ENCODE measurements around the gene VSIR.

Gene VSIR

GRCh38 chr10:71773221-71773971, at the start of gene VSIR:
Gene VSIR (minus strand): TSS chr10:71773520. CDS start chr10:71773439, 81 bp downstream.
- peak within 1 kb of the TSS; percentile 89 for H3K9ac ChIP-seq (ENCODE audit: low read length)
- H3K4me1 ChIP-seq (ENCODE audit: control insufficient read depth, insufficient read depth, low read length) = peaks cover 67% of the 10 kb centered on the region
- H3K27me3 ChIP-seq (ENCODE audit: control insufficient read depth, insufficient read depth, low read length) = no peaks in the 10 kb centered on the region
- H3K36me3 ChIP-seq (ENCODE audit: control insufficient read depth, insufficient read depth, low read length) = no peaks in the 10 kb centered on the region
- H3K9me3 ChIP-seq (ENCODE audit: control insufficient read depth, low read length) = no peaks in the 10 kb centered on the region
- H3K4me3 ChIP-seq (ENCODE audit: low read length) = peak within 1 kb of the TSS; percentile 76

GRCh38 chr10:71821909-71822763, 48.8 kb upstream of the VSIR start:
- H3K9me3 ChIP-seq (ENCODE audit: control insufficient read depth, low read length) = no peaks in the 10 kb centered on the region
- H3K4me3 ChIP-seq (ENCODE audit: low read length) = no peak overlapping the region
- no peaks in the 10 kb centered on the region for H3K27me3 ChIP-seq (ENCODE audit: control insufficient read depth, insufficient read depth, low read length)
- H3K36me3 ChIP-seq (ENCODE audit: control insufficient read depth, insufficient read depth, low read length) = peaks cover 33% of the 10 kb centered on the region
- H3K4me1 ChIP-seq (ENCODE audit: control insufficient read depth, insufficient read depth, low read length) = no peaks in the 10 kb centered on the region
- no peak overlapping the region for H3K9ac ChIP-seq (ENCODE audit: low read length)

- H3K27me3 ChIP-seq (ENCODE audit: control insufficient read depth, insufficient read depth, low read length) = no peaks in the 10 kb centered on the region
- no peak overlapping the region for H3K4me3 ChIP-seq (ENCODE audit: low read length)
- H3K9ac ChIP-seq (ENCODE audit: low read length) = no peak overlapping the region
- no peaks in the 10 kb centered on the region for H3K4me1 ChIP-seq (ENCODE audit: control insufficient read depth, insufficient read depth, low read length)
- H3K36me3 ChIP-seq (ENCODE audit: control insufficient read depth, insufficient read depth, low read length) = peaks cover 25% of the 10 kb centered on the region
- no peaks in the 10 kb centered on the region for H3K9me3 ChIP-seq (ENCODE audit: control insufficient read depth, low read length)
Measured at GRCh38 chr10:71820966-71821365, 47.6 kb upstream of the VSIR start.

GRCh38 chr10:71819985-71820384, 46.7 kb upstream of the VSIR start:
- Histone ChIP-seq H3K4me3 (ENCODE audit: low read length) (no peak overlapping the region), H3K9me3 (ENCODE audit: control insufficient read depth, low read length) (no peaks in the 10 kb centered on the region), H3K9ac (ENCODE audit: low read length) (no peak overlapping the region), H3K36me3 (ENCODE audit: control insufficient read depth, insufficient read depth, low read length) (peaks cover 20% of the 10 kb centered on the region), H3K4me1 (ENCODE audit: control insufficient read depth, insufficient read depth, low read length) (no peaks in the 10 kb centered on the region), H3K27me3 (ENCODE audit: control insufficient read depth, insufficient read depth, low read length) (no peaks in the 10 kb centered on the region)

GRCh38 chr10:71819441-71819861, 46.1 kb upstream of the VSIR start:
- Histone ChIP-seq H3K9ac (ENCODE audit: low read length) (no peak overlapping the region), H3K36me3 (ENCODE audit: control insufficient read depth, insufficient read depth, low read length) (peaks cover 19% of the 10 kb centered on the region), H3K9me3 (ENCODE audit: control insufficient read depth, low read length) (no peaks in the 10 kb centered on the region), H3K4me3 (ENCODE audit: low read length) (no peak overlapping the region), H3K4me1 (ENCODE audit: control insufficient read depth, insufficient read depth, low read length) (no peaks in the 10 kb centered on the region), H3K27me3 (ENCODE audit: control insufficient read depth, insufficient read depth, low read length) (no peaks in the 10 kb centered on the region)

- Histone ChIP-seq H3K9ac (ENCODE audit: low read length) (no peak overlapping the region), H3K4me1 (ENCODE audit: control insufficient read depth, insufficient read depth, low read length) (no peaks in the 10 kb centered on the region)
Measured at GRCh38 chr10:71818674-71819260, 45.4 kb upstream of the VSIR start.

GRCh38 chr10:71817831-71818655, 44.7 kb upstream of the VSIR start:
- H3K9ac ChIP-seq (ENCODE audit: low read length) = no peak overlapping the region

More at GRCh38 chr10:71818674-71819260, 45.4 kb upstream of the VSIR start:
- Histone ChIP-seq H3K4me3 (ENCODE audit: low read length) (no peak overlapping the region), H3K9me3 (ENCODE audit: control insufficient read depth, low read length) (no peaks in the 10 kb centered on the region), H3K27me3 (ENCODE audit: control insufficient read depth, insufficient read depth, low read length) (no peaks in the 10 kb centered on the region), H3K36me3 (ENCODE audit: control insufficient read depth, insufficient read depth, low read length) (peaks cover 19% of the 10 kb centered on the region)

GRCh38 chr10:71816936-71817618, 43.8 kb upstream of the VSIR start:
- H3K4me1 ChIP-seq (ENCODE audit: control insufficient read depth, insufficient read depth, low read length) = peaks cover 8% of the 10 kb centered on the region

More at GRCh38 chr10:71817831-71818655, 44.7 kb upstream of the VSIR start:
- Histone ChIP-seq H3K4me3 (ENCODE audit: low read length) (no peak overlapping the region), H3K9me3 (ENCODE audit: control insufficient read depth, low read length) (no peaks in the 10 kb centered on the region), H3K27me3 (ENCODE audit: control insufficient read depth, insufficient read depth, low read length) (no peaks in the 10 kb centered on the region), H3K4me1 (ENCODE audit: control insufficient read depth, insufficient read depth, low read length) (no peaks in the 10 kb centered on the region), H3K36me3 (ENCODE audit: control insufficient read depth, insufficient read depth, low read length) (peaks cover 15% of the 10 kb centered on the region)

GRCh38 chr10:71816421-71816851, 43.1 kb upstream of the VSIR start:
- Histone ChIP-seq H3K27me3 (ENCODE audit: control insufficient read depth, insufficient read depth, low read length) (no peaks in the 10 kb centered on the region), H3K9ac (ENCODE audit: low read length) (no peak overlapping the region), H3K4me3 (ENCODE audit: low read length) (no peak overlapping the region), H3K36me3 (ENCODE audit: control insufficient read depth, insufficient read depth, low read length) (peaks cover 13% of the 10 kb centered on the region), H3K9me3 (ENCODE audit: control insufficient read depth, low read length) (no peaks in the 10 kb centered on the region), H3K4me1 (ENCODE audit: control insufficient read depth, insufficient read depth, low read length) (peaks cover 11% of the 10 kb centered on the region)

More at GRCh38 chr10:71816936-71817618, 43.8 kb upstream of the VSIR start:
- Histone ChIP-seq H3K9me3 (ENCODE audit: control insufficient read depth, low read length) (no peaks in the 10 kb centered on the region), H3K9ac (ENCODE audit: low read length) (no peak overlapping the region), H3K4me3 (ENCODE audit: low read length) (no peak overlapping the region), H3K27me3 (ENCODE audit: control insufficient read depth, insufficient read depth, low read length) (no peaks in the 10 kb centered on the region), H3K36me3 (ENCODE audit: control insufficient read depth, insufficient read depth, low read length) (peaks cover 13% of the 10 kb centered on the region)

- no peaks in the 10 kb centered on the region for H3K27me3 ChIP-seq (ENCODE audit: control insufficient read depth, insufficient read depth, low read length)
- H3K9ac ChIP-seq (ENCODE audit: low read length) = no peak overlapping the region
- no peaks in the 10 kb centered on the region for H3K9me3 ChIP-seq (ENCODE audit: control insufficient read depth, low read length)
- no peak overlapping the region for H3K4me3 ChIP-seq (ENCODE audit: low read length)
- H3K4me1 ChIP-seq (ENCODE audit: control insufficient read depth, insufficient read depth, low read length) = peaks cover 11% of the 10 kb centered on the region
- peaks cover 13% of the 10 kb centered on the region for H3K36me3 ChIP-seq (ENCODE audit: control insufficient read depth, insufficient read depth, low read length)
Measured at GRCh38 chr10:71815515-71816130, 42.3 kb upstream of the VSIR start.
